Neural progenitor cell (in vitro differentiated cells): Measurements from ENCODE around the gene TIMP2. TPM values are rescaled to one million over a fixed set of nuclear protein-coding genes. Genes with fewer than 3 reads are reported as not detected.

ENCODE experiments used
- DNase-seq: peaks from one replicate; pipeline ENCODE4 v3.0.0-alpha.2; 2016; ENCODE audit warnings: low spot score
- H2AFZ ChIP-seq: fragments of 200-600 bp; sonication (generic); replicated peaks from 2 replicates; pipeline ENCODE4 v1.6.1; 2016; ENCODE audit warnings: antibody characterized with exemption
- H3F3A ChIP-seq: fragments of 200-600 bp; sonication (generic); 2 replicates; pipeline ENCODE4 v1.6.1; 2016; ENCODE audit warnings: antibody characterized with exemption, low read depth
- H3K27ac ChIP-seq: fragments of 200-600 bp; sonication (generic); 2 replicates; pipeline ENCODE4 v1.5.1; 2016; ENCODE audit warnings: mild to moderate bottlenecking
- H3K27me3 ChIP-seq: fragments of 200-600 bp; sonication (generic); 2 replicates; pipeline ENCODE4 v1.6.1; 2016; ENCODE audit warnings: mild to moderate bottlenecking, moderate library complexity
- H3K36me3 ChIP-seq: fragments of 200-600 bp; sonication (generic); 2 replicates; pipeline ENCODE4 v1.5.1; 2016
- H3K4me1 ChIP-seq: fragments of 200-600 bp; sonication (generic); 2 replicates; pipeline ENCODE4 v1.6.1; 2016; ENCODE audit warnings: mixed run types
- H3K4me2 ChIP-seq: fragments of 200-600 bp; sonication (generic); 2 replicates; pipeline ENCODE4 v1.6.1; 2016
- H3K4me3 ChIP-seq: fragments of 200-600 bp; sonication (generic); 2 replicates; pipeline ENCODE4 v1.5.1; 2016
- H3K79me2 ChIP-seq: fragments of 200-600 bp; sonication (generic); 2 replicates; pipeline ENCODE4 v1.6.1; 2016; ENCODE audit warnings: low read depth
- H3K9ac ChIP-seq: fragments of 200-600 bp; sonication (generic); 2 replicates; pipeline ENCODE4 v1.6.1; 2016
- H3K9me3 ChIP-seq: fragments of 200-600 bp; sonication (generic); 2 replicates; pipeline ENCODE4 v1.5.1; 2016; ENCODE audit warnings: low read depth
- H4K20me1 ChIP-seq: fragments of 200-600 bp; sonication (generic); 2 replicates; pipeline ENCODE4 v1.6.1; 2016; ENCODE audit warnings: low read depth
- H3K27ac Mint-ChIP-seq: 3 replicates; pipeline ENCODE4 v1.8.0; 2021; ENCODE audit warnings: mixed read lengths
- H3K27me3 Mint-ChIP-seq: 2 replicates; pipeline ENCODE4 v1.8.0; 2022; ENCODE audit warnings: low read depth, mild to moderate bottlenecking, inconsistent platforms, moderate library complexity, mixed read lengths; ENCODE audit not compliant: insufficient read depth
- H3K36me3 Mint-ChIP-seq: 3 replicates; pipeline ENCODE4 v1.8.0; 2021; ENCODE audit warnings: mixed read lengths
- H3K4me1 Mint-ChIP-seq: 3 replicates; pipeline ENCODE4 v1.8.0; 2021; ENCODE audit warnings: mixed read lengths
- H3K4me3 Mint-ChIP-seq: 3 replicates; pipeline ENCODE4 v1.8.0; 2021; ENCODE audit warnings: mild to moderate bottlenecking, moderate library complexity, mixed read lengths
- H3K9me3 Mint-ChIP-seq: 3 replicates; pipeline ENCODE4 v1.8.0; 2020; ENCODE audit warnings: mixed read lengths
- CTCF ChIP-seq: fragments of 200-600 bp; sonication (generic); IDR thresholded peaks from 2 replicates; pipeline ENCODE4 v1.5.1; 2017; ENCODE audit warnings: antibody characterized with exemption, mild to moderate bottlenecking
- EZH2 ChIP-seq: fragments of 200-600 bp; sonication (generic); IDR thresholded peaks from 2 replicates; pipeline ENCODE4 v1.6.1; 2017; ENCODE audit warnings: antibody characterized with exemption, mild to moderate bottlenecking, moderate library complexity
- EZH2phosphoT487 ChIP-seq: fragments of 200-600 bp; sonication (generic); IDR thresholded peaks from 2 replicates; pipeline ENCODE4 v1.6.1; 2017; ENCODE audit warnings: antibody characterized with exemption
- total RNA-seq: library from RNA; depleted of rRNA; stranded (reverse); fragments of >200 nt; gene quantifications from 2 replicates; pipeline ENCODE4 v1.2.3, GENCODE V29; 2015; ENCODE audit warnings: low replicate concordance

TIMP2 gene
- total RNA-seq, 1 donor from 2014 or later, result 19.8 TPM

- H3K27ac Mint-ChIP-seq, result no peak overlapping the region
- peak overlapping the region; percentile 91 for H3K4me3 ChIP-seq
- H3K36me3 ChIP-seq, result no peaks in the 10 kb centered on the region
- no peak overlapping the region for H3K27ac ChIP-seq
- H3K9me3 Mint-ChIP-seq, result no peaks in the 10 kb centered on the region
- H3K36me3 Mint-ChIP-seq, result no peaks in the 10 kb centered on the region
- peaks cover 60% of the 10 kb centered on the region for H3K79me2 ChIP-seq
- TF ChIP-seq EZH2phosphoT487 (no peak), EZH2 (no peak)
- H2AFZ ChIP-seq, result no peak overlapping the region
- H3F3A ChIP-seq, result peaks cover 4% of the 10 kb centered on the region
- no peaks in the 10 kb centered on the region for H3K9me3 ChIP-seq
- no peak overlapping the region for H3K9ac ChIP-seq
- DNase-seq, result no peak
- H3K27me3 ChIP-seq, result no peaks in the 10 kb centered on the region
- peaks cover 56% of the 10 kb centered on the region for H4K20me1 ChIP-seq
- peak overlapping the region; percentile 100 for H3K4me2 ChIP-seq
- peaks cover 25% of the 10 kb centered on the region for H3K4me1 ChIP-seq
- H3K4me1 Mint-ChIP-seq, result peaks cover 42% of the 10 kb centered on the region
- H3K27me3 Mint-ChIP-seq, result peaks cover 4% of the 10 kb centered on the region
- H3K4me3 Mint-ChIP-seq, result peak overlapping the region; percentile 87
Observed at GRCh38 chr17:78922816-78923498, 2.2 kb downstream of the TIMP2 start.

- Mint-ChIP-seq H3K36me3 (peaks cover 3% of the 10 kb centered on the region), H3K27ac (peak overlapping the region; percentile 63), H3K27me3 (peaks cover 6% of the 10 kb centered on the region), H3K4me3 (peak overlapping the region; percentile 70), H3K9me3 (no peaks in the 10 kb centered on the region), H3K4me1 (peaks cover 47% of the 10 kb centered on the region)
- Histone ChIP-seq H4K20me1 (peaks cover 65% of the 10 kb centered on the region), H3K4me1 (peaks cover 25% of the 10 kb centered on the region), H2AFZ (no peak overlapping the region), H3F3A (peaks cover 4% of the 10 kb centered on the region), H3K9ac (no peak overlapping the region), H3K79me2 (peaks cover 66% of the 10 kb centered on the region), H3K4me2 (no peak overlapping the region), H3K27me3 (no peaks in the 10 kb centered on the region), H3K36me3 (no peaks in the 10 kb centered on the region), H3K9me3 (no peaks in the 10 kb centered on the region), H3K4me3 (no peak overlapping the region), H3K27ac (no peak overlapping the region)
- TF ChIP-seq EZH2 (no peak), CTCF (no peak), EZH2phosphoT487 (no peak)
- no peak for DNase-seq
Observed at GRCh38 chr17:78921437-78921971, 3.7 kb downstream of the TIMP2 start.

GRCh38 chr17:78920528-78920927 lies 4.7 kb downstream of the TIMP2 start:
- no peaks in the 10 kb centered on the region for H3F3A ChIP-seq
- H3K79me2 ChIP-seq, result peaks cover 66% of the 10 kb centered on the region
- Mint-ChIP-seq H3K4me1 (peaks cover 44% of the 10 kb centered on the region), H3K27me3 (peaks cover 6% of the 10 kb centered on the region), H3K9me3 (no peaks in the 10 kb centered on the region), H3K27ac (peak overlapping the region; percentile 4), H3K36me3 (peaks cover 5% of the 10 kb centered on the region), H3K4me3 (peak overlapping the region; percentile 49)
- H3K9ac ChIP-seq, result no peak overlapping the region
- TF ChIP-seq EZH2, result no peak
- no peak for TF ChIP-seq CTCF
- no peak for TF ChIP-seq EZH2phosphoT487
- no peak overlapping the region for H3K27ac ChIP-seq
- H3K4me3 ChIP-seq, result no peak overlapping the region
- H3K9me3 ChIP-seq, result no peaks in the 10 kb centered on the region
- H2AFZ ChIP-seq, result no peak overlapping the region
- no peak overlapping the region for H3K4me2 ChIP-seq
- peaks cover 21% of the 10 kb centered on the region for H3K4me1 ChIP-seq
- no peaks in the 10 kb centered on the region for H3K36me3 ChIP-seq
- H3K27me3 ChIP-seq, result no peaks in the 10 kb centered on the region
- DNase-seq, result no peak
- peaks cover 74% of the 10 kb centered on the region for H4K20me1 ChIP-seq
